Measurements from ENCODE around the gene GMIP. TPM values are rescaled to one million over a fixed set of nuclear protein-coding genes. Genes with fewer than 3 reads are reported as not detected.

GMIP gene
- total and polyA plus RNA-seq, 2 of the 13 experiments (the other 11 are each of a cell fraction or from before 2014, with no cell fraction given), result 1.5 to 1.8 TPM

- TF ChIP-seq ZNF263 (CRISPR knock-in tag; IDR thresholded peaks at IDR 0.05), result peak; percentile 11; the same call in 1 of the 2 replicates
- TF ChIP-seq ZSCAN21 (CRISPR knock-in tag; IDR thresholded peaks at IDR 0.05; ENCODE audit: borderline replicate concordance), result 0 out of 2 replicates have a peak, but pooled peaks have one; percentile 43
- TF ChIP-seq, protein P1, sequence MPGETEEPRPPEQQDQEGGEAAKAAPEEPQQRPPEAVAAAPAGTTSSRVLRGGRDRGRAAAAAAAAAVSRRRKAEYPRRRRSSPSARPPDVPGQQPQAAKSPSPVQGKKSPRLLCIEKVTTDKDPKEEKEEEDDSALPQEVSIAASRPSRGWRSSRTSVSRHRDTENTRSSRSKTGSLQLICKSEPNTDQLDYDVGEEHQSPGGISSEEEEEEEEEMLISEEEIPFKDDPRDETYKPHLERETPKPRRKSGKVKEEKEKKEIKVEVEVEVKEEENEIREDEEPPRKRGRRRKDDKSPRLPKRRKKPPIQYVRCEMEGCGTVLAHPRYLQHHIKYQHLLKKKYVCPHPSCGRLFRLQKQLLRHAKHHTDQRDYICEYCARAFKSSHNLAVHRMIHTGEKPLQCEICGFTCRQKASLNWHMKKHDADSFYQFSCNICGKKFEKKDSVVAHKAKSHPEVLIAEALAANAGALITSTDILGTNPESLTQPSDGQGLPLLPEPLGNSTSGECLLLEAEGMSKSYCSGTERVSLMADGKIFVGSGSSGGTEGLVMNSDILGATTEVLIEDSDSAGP (CRISPR knock-in tag; IDR thresholded peaks at IDR 0.05; ENCODE audit: borderline replicate concordance), result peak; percentile 82
- TF ChIP-seq GPN1 (CRISPR knock-in tag; IDR thresholded peaks at IDR 0.05; ENCODE audit: borderline replicate concordance), result no peak
- TF ChIP-seq E2F1 (CRISPR knock-in tag; IDR thresholded peaks at IDR 0.05), result peak; percentile 79
- TF ChIP-seq ZSCAN31 (CRISPR knock-in tag; IDR thresholded peaks at IDR 0.05; ENCODE audit: low read depth), result 0 out of 2 replicates have a peak, but pooled peaks have one; percentile 52
- TF ChIP-seq FOSL1 (CRISPR knock-in tag; IDR thresholded peaks at IDR 0.05; ENCODE audit: borderline replicate concordance), result no peak
- TF ChIP-seq ZNF34 (CRISPR knock-in tag; IDR thresholded peaks at IDR 0.05; ENCODE audit: borderline replicate concordance), result peak; percentile 77; the same call in 1 of the 2 replicates
- peak; percentile 10 for TF ChIP-seq SRSF1 (optimal IDR thresholded peaks at IDR 0.05; ENCODE audit: low read depth, low read length)
- TF ChIP-seq REPIN1 (CRISPR knock-in tag; IDR thresholded peaks at IDR 0.05; ENCODE audit: borderline replicate concordance, low read depth), result peak; percentile 50; the same call in 1 of the 2 replicates
- peak; percentile 81; the same call in 1 of the 2 replicates for TF ChIP-seq ERF (CRISPR knock-in tag; IDR thresholded peaks at IDR 0.05)
- TF ChIP-seq CCAR2 (optimal IDR thresholded peaks at IDR 0.05; ENCODE audit: low read depth, low read length), result peak; percentile 52
- TF ChIP-seq HNF4A (CRISPR knock-in tag; IDR thresholded peaks at IDR 0.05), result peak; percentile 89
- peak; percentile 90 for TF ChIP-seq RBFOX2 (IDR thresholded peaks at IDR 0.05; ENCODE audit: low read depth, low read length)
- TF ChIP-seq CBFB (CRISPR knock-in tag; IDR thresholded peaks at IDR 0.05), result peak; percentile 70
- no peak for TF ChIP-seq ZSCAN25 (CRISPR knock-in tag; IDR thresholded peaks at IDR 0.05)
- TF ChIP-seq ZNF350 (CRISPR knock-in tag; IDR thresholded peaks at IDR 0.05; ENCODE audit: borderline replicate concordance, low read depth), result peak; percentile 14; the same call in 1 of the 2 replicates
- TF ChIP-seq HOXA5 (CRISPR knock-in tag; IDR thresholded peaks at IDR 0.05), result no peak
- peak; percentile 21; the same call in 1 of the 2 replicates for TF ChIP-seq ZNF543 (CRISPR knock-in tag; IDR thresholded peaks at IDR 0.05)
- peak; percentile 62 for TF ChIP-seq DR1 (CRISPR knock-in tag; IDR thresholded peaks at IDR 0.05)
- TF ChIP-seq SOX13 (IDR thresholded peaks at IDR 0.05), result peak; percentile 42; the same call in 1 of the 2 replicates
- peak in 1 of 2 experiments; percentile 81; a peak in 2 of 4 replicates for TF ChIP-seq SOX13 (CRISPR knock-in tag; conservative IDR thresholded peaks at IDR 0.05 in 1 of 2, IDR thresholded peaks at IDR 0.05 in 1 of 2)
- TF ChIP-seq REXO4 (CRISPR knock-in tag; IDR thresholded peaks at IDR 0.05; ENCODE audit: borderline replicate concordance), result no peak
- 0 out of 2 replicates have a peak, but pooled peaks have one; percentile 59 for TF ChIP-seq AKAP8 (CRISPR knock-in tag; IDR thresholded peaks at IDR 0.05)
- TF ChIP-seq PLRG1 (conservative IDR thresholded peaks at IDR 0.05), result no peak
- TF ChIP-seq MBNL3 (CRISPR knock-in tag; conservative IDR thresholded peaks at IDR 0.05), result no peak
- no peak for TF ChIP-seq RFX3 (CRISPR knock-in tag; IDR thresholded peaks at IDR 0.05)
- TF ChIP-seq CEBPG (CRISPR knock-in tag; IDR thresholded peaks at IDR 0.05), result peak; percentile 51
- TF ChIP-seq SP5 (CRISPR knock-in tag; IDR thresholded peaks at IDR 0.05; ENCODE audit: borderline replicate concordance, low read depth), result peak; percentile 68; the same call in 1 of the 2 replicates
- TF ChIP-seq NR1H2 (CRISPR knock-in tag; IDR thresholded peaks at IDR 0.05; ENCODE audit: borderline replicate concordance, low read depth), result 0 out of 2 replicates have a peak, but pooled peaks have one; percentile 43
These were observed 25.0 kb upstream of the GMIP start, which contains the start of gene ZNF101 (continued) for GRCh38 chr19:19668230-19669012.

Measured in HepG2 (cell line).